Uterus (tissue), 2 donors: Measurements from ENCODE around the gene TMEM167B.

Experiments used
- CTCF ChIP-seq, 4 experiments: fragments of 200-600 bp in 2 of 4; fragments of 450-650 bp in 2 of 4; sonication (generic) in 2 of 4; IDR thresholded peaks; one replicate each; pipeline ENCODE4 v1.5.1; 2016 to 2019; ENCODE audit warnings: antibody characterized with exemption in 4 of 4, mild to moderate bottlenecking in 2 of 4, moderate library complexity in 1 of 4
- POLR2A ChIP-seq, 2 donors: fragments of 450-650 bp; IDR thresholded peaks; one replicate each; pipeline ENCODE4 v1.6.1; 2016; ENCODE audit warnings: antibody characterized with exemption in 2 of 2, mild to moderate bottlenecking in 1 of 2, moderate library complexity in 1 of 2

GRCh38 chr1:109045595-109045994, 45.0 kb upstream of the TMEM167B start:
- TF ChIP-seq CTCF (IDR thresholded peaks at IDR 0.05): no peak
- no peak for TF ChIP-seq POLR2A (IDR thresholded peaks at IDR 0.05)
